Stomach (tissue), 19 donors: Measurements from ENCODE around the gene TTN. TPM values are rescaled to one million over a fixed set of nuclear protein-coding genes. Genes with fewer than 3 reads are reported as not detected.

Source experiments
- DNase-seq, 2 donors: peaks; one replicate each; pipeline versions ENCODE4 v3.0.0 to v3.0.0-alpha.2; 2013 to 2019
- H3K27ac ChIP-seq, 5 donors: fragments of 200-600 bp in 4 of 5; sonication (generic) in 4 of 5; one replicate each; pipeline ENCODE4 v1.5.1; 2013 to 2019; ENCODE audit warnings: mild to moderate bottlenecking in 1 of 5, moderate library complexity in 1 of 5
- H3K27me3 ChIP-seq, 3 donors: fragments of 200-600 bp; sonication (generic); one replicate each; pipeline ENCODE4 v1.5.1; 2017 to 2019; ENCODE audit warnings: mixed run types in 1 of 3
- H3K36me3 ChIP-seq, 4 donors: fragments of 200-600 bp; sonication (generic); 1 replicate in 3 of 4; 2 replicates in 1 of 4; pipeline ENCODE4 v1.5.1; 2016 to 2019
- H3K4me1 ChIP-seq, 4 donors: fragments of 200-600 bp; sonication (generic); one replicate each; pipeline ENCODE4 v1.5.1; 2016 to 2019
- H3K4me3 ChIP-seq, 4 donors: fragments of 200-600 bp; sonication (generic) in 3 of 4; one replicate each; pipeline ENCODE4 v1.5.1; 2016 to 2019; ENCODE audit warnings: mild to moderate bottlenecking in 1 of 4
- H3K9me3 ChIP-seq, 4 donors: fragments of 200-600 bp; sonication (generic); one replicate each; pipeline ENCODE4 v1.5.1; 2016 to 2019
- EP300 ChIP-seq: sonication (generic); formaldehyde crosslinking; IDR thresholded peaks from one replicate; pipeline ENCODE4 v1.6.1; 2017; ENCODE audit warnings: antibody characterized with exemption
- POLR2A ChIP-seq, 4 donors: fragments of 450-650 bp; IDR thresholded peaks; one replicate each; pipeline ENCODE4 v1.6.1; 2016; ENCODE audit warnings: antibody characterized with exemption in 4 of 4, control low read depth in 2 of 4, mild to moderate bottlenecking in 1 of 4, moderate library complexity in 1 of 4
- POLR2AphosphoS5 ChIP-seq, 3 donors: sonication (generic); formaldehyde crosslinking; IDR thresholded peaks; one replicate each; pipeline ENCODE4 v1.6.1; 2016; ENCODE audit warnings: antibody characterized with exemption in 3 of 3
- WGBS, 5 donors: extraction: QIAGEN DNeasy Blood & Tissue Kit in 3 of 5; methylation state at CpG; one replicate each; pipeline versions ENCODE4 v1.1.5 to v1.1.7; 2013 to 2018; 5-methylcytosine and 5-hydroxymethylcytosine counted together
- intact Hi-C: fragments of 100-400 bp; cut with DNase I; formaldehyde crosslinking; loops from one replicate; pipeline ENCODE4 v1.15.1; 2023; ENCODE audit warnings: low total_unique reads
- long read RNA-seq, 10 donors: transcript quantifications; one replicate each; lab custom pipeline, GENCODE V29; 2026
- polyA plus RNA-seq, 3 donors: library from polyadenylated mRNA; stranded (reverse); fragments of 200-250 nt; gene quantifications; one replicate each; pipeline ENCODE4 v1.2.3, GENCODE V29; 2013
- total RNA-seq, 5 donors: library from RNA; depleted of rRNA; stranded (reverse); fragments of >200 nt; gene quantifications; one replicate each; pipeline versions ENCODE4 v1.1.0 to v1.2.3, GENCODE V29; 2014 to 2016
- TF ChIP-seq, protein P1 (sequence below), 7 experiments: fragments of 450-650 bp in 4 of 7; fragments of 200-600 bp in 3 of 7; sonication (generic) in 3 of 7; IDR thresholded peaks; one replicate each; pipeline ENCODE4 v1.5.1; 2016 to 2019; ENCODE audit warnings: antibody characterized with exemption in 7 of 7, control low read depth in 2 of 7, mild to moderate bottlenecking in 1 of 7
- donor health status: healthy with polysubstance abuse.
- donor health status: Bipolar disorder and iron deficiency.
- donor health status: healthy.

Gene TTN
- total RNA-seq (10 to 100 TPM in 1 of 5 donors, 1 to 10 TPM in 4; 1.8 to 12.8 (median 3.9) TPM), polyA plus RNA-seq (under 1 TPM; 0.03 to 0.37 (median 0.31) TPM)
- long read RNA-seq, donor 1, result 0 reads
- long read RNA-seq, donor 2, result 0 reads
- long read RNA-seq, donor 3, result 0 reads
- long read RNA-seq, donor 4, result 0 reads
- long read RNA-seq, donor 5, result 0 reads
- long read RNA-seq, donor 6, result 0 reads
- long read RNA-seq, donor 7, result 0 reads
- long read RNA-seq, donor 8, result 0 reads
- long read RNA-seq, donor 9, result 0 reads
- long read RNA-seq, donor 10, result 0 reads

DNA sequence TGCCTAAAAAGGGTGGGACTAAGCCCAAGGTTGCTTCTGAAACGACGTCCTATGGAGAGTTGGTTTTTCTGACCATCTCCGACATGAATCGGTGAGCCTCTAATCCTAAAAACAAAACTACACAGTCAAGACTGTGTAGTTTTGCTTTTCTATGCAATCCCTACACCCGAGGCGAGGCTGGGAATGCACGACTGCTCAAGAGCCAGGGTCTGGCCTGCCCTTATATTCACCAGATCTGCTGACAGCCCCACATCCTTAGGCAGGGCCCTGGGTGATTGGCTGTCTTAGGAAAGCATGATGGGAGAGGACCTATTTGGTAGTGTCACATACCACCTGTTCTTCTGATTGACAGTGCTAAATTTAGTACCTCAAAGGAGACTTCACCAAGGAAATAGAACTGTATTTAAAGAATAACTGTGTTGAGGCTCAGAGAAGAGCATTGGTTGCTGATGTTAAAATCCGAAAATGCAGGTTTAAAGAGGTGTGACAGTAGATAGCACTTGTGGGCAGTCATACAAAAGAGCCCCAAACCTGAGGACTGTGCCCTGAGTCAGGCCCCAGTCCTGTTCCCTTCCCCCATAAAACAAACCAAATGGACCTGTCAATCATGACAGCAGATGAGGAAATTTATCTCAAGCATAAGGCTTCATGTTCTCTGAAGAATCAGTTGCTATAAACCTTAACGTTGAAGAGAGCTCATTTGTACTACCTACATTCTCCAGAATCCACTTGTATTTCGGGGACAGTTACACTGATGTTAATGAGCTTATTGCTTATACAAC, at the start of gene TTN:
TSS of gene TTN (minus strand) at position 197 of the 782 bp plus-strand sequence. CDS start 2,781 bp downstream, outside the sequence.
- H3K9me3 ChIP-seq, result no peaks in the 10 kb centered on the region
- intact Hi-C loops, result no loop called here
- peaks cover 0 to 9% (median 2%) of the 10 kb centered on the region in 4 donors for H3K4me1 ChIP-seq
- no peaks in the 10 kb centered on the region for H3K36me3 ChIP-seq
- WGBS, 5 donors, result 80 to 90% (median 85%) methylated on average over 10 of the region's 10 CpGs
- no peaks in the 10 kb centered on the region for H3K27me3 ChIP-seq
- no peak within 1 kb of the TSS for H3K4me3 ChIP-seq
- no peak for DNase-seq
- no peak within 1 kb of the TSS for H3K27ac ChIP-seq
- no peak for TF ChIP-seq POLR2AphosphoS5 (IDR thresholded peaks at IDR 0.05)
- no peak for TF ChIP-seq EP300

GRCh38 chr2:178855151-178855550, 47.9 kb upstream of the TTN start:
- intact Hi-C loops, result no loop called here
- DNase-seq, result no peak
- no peak overlapping the region for H3K27ac ChIP-seq
- no peaks in the 10 kb centered on the region for H3K36me3 ChIP-seq
- H3K9me3 ChIP-seq, result no peaks in the 10 kb centered on the region
- peaks cover 0 to 7% (median 0%) of the 10 kb centered on the region in 4 donors for H3K4me1 ChIP-seq
- H3K27me3 ChIP-seq, result no peaks in the 10 kb centered on the region
- H3K4me3 ChIP-seq, result no peak overlapping the region
- TF ChIP-seq EP300 (no peak), POLR2A (IDR thresholded peaks at IDR 0.05) (no peak), POLR2AphosphoS5 (IDR thresholded peaks at IDR 0.05) (no peak)
- TF ChIP-seq, protein P1, sequence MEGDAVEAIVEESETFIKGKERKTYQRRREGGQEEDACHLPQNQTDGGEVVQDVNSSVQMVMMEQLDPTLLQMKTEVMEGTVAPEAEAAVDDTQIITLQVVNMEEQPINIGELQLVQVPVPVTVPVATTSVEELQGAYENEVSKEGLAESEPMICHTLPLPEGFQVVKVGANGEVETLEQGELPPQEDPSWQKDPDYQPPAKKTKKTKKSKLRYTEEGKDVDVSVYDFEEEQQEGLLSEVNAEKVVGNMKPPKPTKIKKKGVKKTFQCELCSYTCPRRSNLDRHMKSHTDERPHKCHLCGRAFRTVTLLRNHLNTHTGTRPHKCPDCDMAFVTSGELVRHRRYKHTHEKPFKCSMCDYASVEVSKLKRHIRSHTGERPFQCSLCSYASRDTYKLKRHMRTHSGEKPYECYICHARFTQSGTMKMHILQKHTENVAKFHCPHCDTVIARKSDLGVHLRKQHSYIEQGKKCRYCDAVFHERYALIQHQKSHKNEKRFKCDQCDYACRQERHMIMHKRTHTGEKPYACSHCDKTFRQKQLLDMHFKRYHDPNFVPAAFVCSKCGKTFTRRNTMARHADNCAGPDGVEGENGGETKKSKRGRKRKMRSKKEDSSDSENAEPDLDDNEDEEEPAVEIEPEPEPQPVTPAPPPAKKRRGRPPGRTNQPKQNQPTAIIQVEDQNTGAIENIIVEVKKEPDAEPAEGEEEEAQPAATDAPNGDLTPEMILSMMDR (IDR thresholded peaks at IDR 0.05), result no peak

DNA sequence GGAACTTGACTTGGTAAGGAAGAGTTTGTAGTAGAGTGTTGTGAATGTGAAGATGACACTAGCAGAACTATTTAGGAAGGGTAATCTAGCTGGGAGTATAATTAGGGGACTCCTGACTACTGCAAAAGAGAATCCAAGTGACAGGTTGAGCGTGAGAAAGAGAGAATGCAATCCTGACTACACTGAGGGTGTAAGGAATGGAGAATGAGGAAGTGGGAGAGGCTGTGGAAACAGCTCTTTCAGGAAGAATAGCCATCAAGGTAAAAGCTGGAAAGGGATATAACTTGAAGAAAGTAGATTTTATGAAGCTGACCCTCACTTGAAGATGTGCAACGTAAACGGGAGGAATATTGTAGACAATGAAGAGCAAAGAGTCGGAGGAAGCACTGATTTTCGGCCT, 41.1 kb upstream of the TTN start:
- H3K27me3 ChIP-seq, result no peaks in the 10 kb centered on the region
- no peak for DNase-seq
- peaks cover 0 to 17% (median 5%) of the 10 kb centered on the region in 4 donors for H3K4me1 ChIP-seq
- H3K4me3 ChIP-seq, result no peak overlapping the region
- H3K27ac ChIP-seq, result no peak overlapping the region
- H3K36me3 ChIP-seq, result no peaks in the 10 kb centered on the region
- H3K9me3 ChIP-seq, result no peaks in the 10 kb centered on the region
- TF ChIP-seq EP300, result no peak
- TF ChIP-seq POLR2A (IDR thresholded peaks at IDR 0.05), result no peak
- TF ChIP-seq, protein P1 (IDR thresholded peaks at IDR 0.05), result no peak
- no peak for TF ChIP-seq POLR2AphosphoS5 (IDR thresholded peaks at IDR 0.05)
- intact Hi-C loops, result no loop called here
- WGBS, 5 donors, result 94 to 97% (median 96%) methylated on average over 5 of the region's 5 CpGs

GRCh38 chr2:178846458-178846802, 39.2 kb upstream of the TTN start:
- WGBS, 5 donors, result 70 to 85% (median 79%) methylated on average over 2 of the region's 2 CpGs
- no peaks in the 10 kb centered on the region for H3K9me3 ChIP-seq
- DNase-seq, result no peak
- no peak overlapping the region for H3K4me3 ChIP-seq
- no peak overlapping the region for H3K27ac ChIP-seq
- no peaks in the 10 kb centered on the region for H3K27me3 ChIP-seq
- H3K36me3 ChIP-seq, result no peaks in the 10 kb centered on the region
- H3K4me1 ChIP-seq, result peaks cover 0 to 17% (median 5%) of the 10 kb centered on the region in 4 donors
- intact Hi-C loops, result no loop called here
- TF ChIP-seq POLR2AphosphoS5 (IDR thresholded peaks at IDR 0.05) (no peak), EP300 (no peak), POLR2A (IDR thresholded peaks at IDR 0.05) (no peak)
- TF ChIP-seq, protein P1 (IDR thresholded peaks at IDR 0.05), result no peak
